ENCODE results near the gene MRPL53.

DNA sequence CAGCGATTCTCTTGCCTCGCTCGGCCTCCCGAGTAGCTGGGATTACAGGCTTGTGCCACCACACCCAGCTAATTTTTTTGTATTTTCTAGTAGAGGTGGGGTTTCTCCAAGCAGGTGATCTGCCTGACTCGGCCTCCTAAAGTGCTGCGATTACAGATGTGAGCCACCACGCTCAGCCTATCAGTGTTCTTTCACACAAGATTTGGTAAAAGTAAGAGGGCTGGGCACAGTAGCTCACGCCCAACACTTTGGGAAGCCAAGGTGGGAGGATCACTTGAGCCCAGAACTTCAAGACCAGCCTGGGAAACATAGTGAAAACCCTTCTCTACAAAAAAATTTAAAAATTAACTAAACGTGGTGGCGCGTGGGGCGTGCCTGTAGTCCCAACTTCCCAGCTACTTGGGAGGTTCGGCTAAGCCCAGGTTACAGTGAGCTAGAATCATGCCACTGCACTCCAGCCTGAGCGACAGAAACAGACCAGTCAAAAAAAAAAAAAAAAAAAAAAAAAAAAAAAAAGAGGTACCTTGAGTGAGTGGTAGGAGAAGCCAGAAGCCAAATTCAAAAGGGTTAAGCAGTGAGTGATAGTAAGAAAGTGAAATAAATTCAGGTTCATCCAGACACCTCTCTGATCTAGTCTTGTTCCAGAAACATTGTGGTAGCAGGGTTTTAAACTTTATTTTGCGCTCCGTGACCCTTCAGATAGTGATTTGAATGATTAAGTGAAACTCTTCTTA lies 981 bp downstream of the MRPL53 start:
- TF ChIP-seq MAZ (IDR thresholded peaks at IDR 0.05; ENCODE audit: borderline replicate concordance, low read depth, low read length) (no peak), MAZ (CRISPR knock-in tag; IDR thresholded peaks at IDR 0.05; ENCODE audit: low read depth) (no peak), ZNF629 (CRISPR knock-in tag; conservative IDR thresholded peaks at IDR 0.05) (no peak), ZBTB1 (CRISPR knock-in tag; IDR thresholded peaks at IDR 0.05; ENCODE audit: borderline replicate concordance) (no peak), ZNF614 (CRISPR knock-in tag; IDR thresholded peaks at IDR 0.05; ENCODE audit: borderline replicate concordance) (no peak), ZNF24 (IDR thresholded peaks at IDR 0.05) (no peak), KLF12 (CRISPR knock-in tag; IDR thresholded peaks at IDR 0.05; ENCODE audit: borderline replicate concordance) (no peak), POLR2A (IDR thresholded peaks at IDR 0.05; ENCODE audit: insufficient read depth in 1 of 2, low read depth in 2 of 2, low read length in 2 of 2) (no peak)
- TF ChIP-seq, protein P1, sequence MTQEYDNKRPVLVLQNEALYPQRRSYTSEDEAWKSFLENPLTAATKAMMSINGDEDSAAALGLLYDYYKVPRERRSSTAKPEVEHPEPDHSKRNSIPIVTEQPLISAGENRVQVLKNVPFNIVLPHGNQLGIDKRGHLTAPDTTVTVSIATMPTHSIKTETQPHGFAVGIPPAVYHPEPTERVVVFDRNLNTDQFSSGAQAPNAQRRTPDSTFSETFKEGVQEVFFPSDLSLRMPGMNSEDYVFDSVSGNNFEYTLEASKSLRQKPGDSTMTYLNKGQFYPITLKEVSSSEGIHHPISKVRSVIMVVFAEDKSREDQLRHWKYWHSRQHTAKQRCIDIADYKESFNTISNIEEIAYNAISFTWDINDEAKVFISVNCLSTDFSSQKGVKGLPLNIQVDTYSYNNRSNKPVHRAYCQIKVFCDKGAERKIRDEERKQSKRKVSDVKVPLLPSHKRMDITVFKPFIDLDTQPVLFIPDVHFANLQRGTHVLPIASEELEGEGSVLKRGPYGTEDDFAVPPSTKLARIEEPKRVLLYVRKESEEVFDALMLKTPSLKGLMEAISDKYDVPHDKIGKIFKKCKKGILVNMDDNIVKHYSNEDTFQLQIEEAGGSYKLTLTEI (CRISPR knock-in tag; conservative IDR thresholded peaks at IDR 0.05): no peak
- TF ChIP-seq, protein P2, sequence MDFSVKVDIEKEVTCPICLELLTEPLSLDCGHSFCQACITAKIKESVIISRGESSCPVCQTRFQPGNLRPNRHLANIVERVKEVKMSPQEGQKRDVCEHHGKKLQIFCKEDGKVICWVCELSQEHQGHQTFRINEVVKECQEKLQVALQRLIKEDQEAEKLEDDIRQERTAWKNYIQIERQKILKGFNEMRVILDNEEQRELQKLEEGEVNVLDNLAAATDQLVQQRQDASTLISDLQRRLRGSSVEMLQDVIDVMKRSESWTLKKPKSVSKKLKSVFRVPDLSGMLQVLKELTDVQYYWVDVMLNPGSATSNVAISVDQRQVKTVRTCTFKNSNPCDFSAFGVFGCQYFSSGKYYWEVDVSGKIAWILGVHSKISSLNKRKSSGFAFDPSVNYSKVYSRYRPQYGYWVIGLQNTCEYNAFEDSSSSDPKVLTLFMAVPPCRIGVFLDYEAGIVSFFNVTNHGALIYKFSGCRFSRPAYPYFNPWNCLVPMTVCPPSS (IDR thresholded peaks at IDR 0.05): no peak

Data from HepG2 (cell line).